Neural progenitor cell (in vitro differentiated cells): ENCODE results near the gene PIK3R3. TPM values are rescaled to one million over a fixed set of nuclear protein-coding genes. Genes with fewer than 3 reads are reported as not detected.

Source experiments
- DNase-seq: peaks from one replicate; pipeline ENCODE4 v3.0.0-alpha.2; 2016; ENCODE audit warnings: low spot score
- H2AFZ ChIP-seq: fragments of 200-600 bp; sonication (generic); replicated peaks from 2 replicates; pipeline ENCODE4 v1.6.1; 2016; ENCODE audit warnings: antibody characterized with exemption
- H3F3A ChIP-seq: fragments of 200-600 bp; sonication (generic); 2 replicates; pipeline ENCODE4 v1.6.1; 2016; ENCODE audit warnings: antibody characterized with exemption, low read depth
- H3K27ac ChIP-seq: fragments of 200-600 bp; sonication (generic); 2 replicates; pipeline ENCODE4 v1.5.1; 2016; ENCODE audit warnings: mild to moderate bottlenecking
- H3K27me3 ChIP-seq: fragments of 200-600 bp; sonication (generic); 2 replicates; pipeline ENCODE4 v1.6.1; 2016; ENCODE audit warnings: mild to moderate bottlenecking, moderate library complexity
- H3K36me3 ChIP-seq: fragments of 200-600 bp; sonication (generic); 2 replicates; pipeline ENCODE4 v1.5.1; 2016
- H3K4me1 ChIP-seq: fragments of 200-600 bp; sonication (generic); 2 replicates; pipeline ENCODE4 v1.6.1; 2016; ENCODE audit warnings: mixed run types
- H3K4me2 ChIP-seq: fragments of 200-600 bp; sonication (generic); 2 replicates; pipeline ENCODE4 v1.6.1; 2016
- H3K4me3 ChIP-seq: fragments of 200-600 bp; sonication (generic); 2 replicates; pipeline ENCODE4 v1.5.1; 2016
- H3K79me2 ChIP-seq: fragments of 200-600 bp; sonication (generic); 2 replicates; pipeline ENCODE4 v1.6.1; 2016; ENCODE audit warnings: low read depth
- H3K9ac ChIP-seq: fragments of 200-600 bp; sonication (generic); 2 replicates; pipeline ENCODE4 v1.6.1; 2016
- H3K9me3 ChIP-seq: fragments of 200-600 bp; sonication (generic); 2 replicates; pipeline ENCODE4 v1.5.1; 2016; ENCODE audit warnings: low read depth
- H4K20me1 ChIP-seq: fragments of 200-600 bp; sonication (generic); 2 replicates; pipeline ENCODE4 v1.6.1; 2016; ENCODE audit warnings: low read depth
- H3K27ac Mint-ChIP-seq: 3 replicates; pipeline ENCODE4 v1.8.0; 2021; ENCODE audit warnings: mixed read lengths
- H3K27me3 Mint-ChIP-seq: 2 replicates; pipeline ENCODE4 v1.8.0; 2022; ENCODE audit warnings: low read depth, mild to moderate bottlenecking, inconsistent platforms, moderate library complexity, mixed read lengths; ENCODE audit not compliant: insufficient read depth
- H3K36me3 Mint-ChIP-seq: 3 replicates; pipeline ENCODE4 v1.8.0; 2021; ENCODE audit warnings: mixed read lengths
- H3K4me1 Mint-ChIP-seq: 3 replicates; pipeline ENCODE4 v1.8.0; 2021; ENCODE audit warnings: mixed read lengths
- H3K4me3 Mint-ChIP-seq: 3 replicates; pipeline ENCODE4 v1.8.0; 2021; ENCODE audit warnings: mild to moderate bottlenecking, moderate library complexity, mixed read lengths
- H3K9me3 Mint-ChIP-seq: 3 replicates; pipeline ENCODE4 v1.8.0; 2020; ENCODE audit warnings: mixed read lengths
- CTCF ChIP-seq: fragments of 200-600 bp; sonication (generic); IDR thresholded peaks from 2 replicates; pipeline ENCODE4 v1.5.1; 2017; ENCODE audit warnings: antibody characterized with exemption, mild to moderate bottlenecking
- EZH2 ChIP-seq: fragments of 200-600 bp; sonication (generic); IDR thresholded peaks from 2 replicates; pipeline ENCODE4 v1.6.1; 2017; ENCODE audit warnings: antibody characterized with exemption, mild to moderate bottlenecking, moderate library complexity
- EZH2phosphoT487 ChIP-seq: fragments of 200-600 bp; sonication (generic); IDR thresholded peaks from 2 replicates; pipeline ENCODE4 v1.6.1; 2017; ENCODE audit warnings: antibody characterized with exemption
- total RNA-seq: library from RNA; depleted of rRNA; stranded (reverse); fragments of >200 nt; gene quantifications from 2 replicates; pipeline ENCODE4 v1.2.3, GENCODE V29; 2015; ENCODE audit warnings: low replicate concordance

The PIK3R3 gene
- total RNA-seq, 1 donor from 2014 or later, result 107 TPM

- no peak overlapping the region for H3K27ac ChIP-seq
- H3K36me3 ChIP-seq, result peaks cover 30% of the 10 kb centered on the region
- H3K27ac Mint-ChIP-seq, result peak overlapping the region; percentile 70
- no peaks in the 10 kb centered on the region for H3K27me3 ChIP-seq
- H3K4me3 ChIP-seq, result no peak overlapping the region
- H3K4me3 Mint-ChIP-seq, result no peak overlapping the region
- no peaks in the 10 kb centered on the region for H3K4me1 ChIP-seq
- TF ChIP-seq EZH2phosphoT487 (no peak), CTCF (no peak)
- H2AFZ ChIP-seq, result no peak overlapping the region
- DNase-seq, result no peak
- H3K9ac ChIP-seq, result no peak overlapping the region
- H3K4me1 Mint-ChIP-seq, result no peaks in the 10 kb centered on the region
- H3K9me3 Mint-ChIP-seq, result no peaks in the 10 kb centered on the region
- H3F3A ChIP-seq, result peaks cover 37% of the 10 kb centered on the region
- no peaks in the 10 kb centered on the region for H3K27me3 Mint-ChIP-seq
- H3K9me3 ChIP-seq, result no peaks in the 10 kb centered on the region
- peaks cover 96% of the 10 kb centered on the region for H4K20me1 ChIP-seq
- H3K4me2 ChIP-seq, result no peak overlapping the region
- H3K79me2 ChIP-seq, result peaks cover 15% of the 10 kb centered on the region
- peaks cover 28% of the 10 kb centered on the region for H3K36me3 Mint-ChIP-seq
Measured at GRCh38 chr1:46043458-46044017, 88.9 kb downstream of the PIK3R3 start.

- no peak for DNase-seq
- H3K4me3 ChIP-seq, result no peak overlapping the region
- H3K9me3 ChIP-seq, result no peaks in the 10 kb centered on the region
- TF ChIP-seq CTCF, result no peak
- no peaks in the 10 kb centered on the region for H3K27me3 Mint-ChIP-seq
- no peak overlapping the region for H3K4me2 ChIP-seq
- peaks cover 26% of the 10 kb centered on the region for H3K36me3 Mint-ChIP-seq
- peaks cover 7% of the 10 kb centered on the region for H3K79me2 ChIP-seq
- H3K36me3 ChIP-seq, result peaks cover 30% of the 10 kb centered on the region
- H3K9me3 Mint-ChIP-seq, result no peaks in the 10 kb centered on the region
- no peaks in the 10 kb centered on the region for H3K27me3 ChIP-seq
- no peak overlapping the region for H3K27ac Mint-ChIP-seq
- no peak overlapping the region for H3K4me3 Mint-ChIP-seq
- H3K4me1 Mint-ChIP-seq, result no peaks in the 10 kb centered on the region
- H4K20me1 ChIP-seq, result peaks cover 95% of the 10 kb centered on the region
- H3K9ac ChIP-seq, result no peak overlapping the region
- H3K27ac ChIP-seq, result no peak overlapping the region
- H2AFZ ChIP-seq, result no peak overlapping the region
- peaks cover 48% of the 10 kb centered on the region for H3F3A ChIP-seq
- H3K4me1 ChIP-seq, result no peaks in the 10 kb centered on the region
Measured at GRCh38 chr1:46041974-46042373, 90.5 kb downstream of the PIK3R3 start.

GRCh38 chr1:46041551-46041950, 90.9 kb downstream of the PIK3R3 start:
- Histone ChIP-seq H2AFZ (no peak overlapping the region), H4K20me1 (peaks cover 95% of the 10 kb centered on the region), H3K79me2 (peaks cover 7% of the 10 kb centered on the region), H3K27me3 (no peaks in the 10 kb centered on the region), H3K27ac (no peak overlapping the region), H3K36me3 (peaks cover 26% of the 10 kb centered on the region), H3F3A (peaks cover 50% of the 10 kb centered on the region), H3K4me3 (no peak overlapping the region), H3K4me2 (no peak overlapping the region), H3K4me1 (no peaks in the 10 kb centered on the region), H3K9ac (no peak overlapping the region), H3K9me3 (no peaks in the 10 kb centered on the region)
- no peak for DNase-seq
- Mint-ChIP-seq H3K9me3 (no peaks in the 10 kb centered on the region), H3K36me3 (peaks cover 26% of the 10 kb centered on the region), H3K27me3 (no peaks in the 10 kb centered on the region), H3K4me3 (no peak overlapping the region), H3K27ac (no peak overlapping the region), H3K4me1 (no peaks in the 10 kb centered on the region)
- TF ChIP-seq EZH2, result no peak
- TF ChIP-seq EZH2phosphoT487, result no peak
- TF ChIP-seq CTCF, result no peak
